ENCODE measurements around the gene ITK. TPM values are rescaled to one million over a fixed set of nuclear protein-coding genes. Genes with fewer than 3 reads are reported as not detected.
"Not testable (repeated sequence)": the region's sequence is repeated elsewhere in the genome, so short reads cannot be mapped to it uniquely, and the experiment has no call there.

ITK gene
- total RNA-seq, 2 experiments from 2014 or later: 152 to 156 TPM

GRCh38 chr5:157193699-157194424 is 13.2 kb downstream of the ITK start:
- POLR2A ChIA-PET: interaction anchor here (0.9 to 6.7 kb wide), 4 partner anchors 10 to 57 kb away, joined by 3 to 60 read pairs (median 4); partner anchors contain the start of gene ITK
- CTCF ChIA-PET: interaction anchor here (1.0 to 1.6 kb wide), 4 partner anchors 10 to 32 kb away, joined by 3 to 4 read pairs (median 3); no protein-coding TSS in a partner anchor

GRCh38 chr5:157196045-157196444 is 15.4 kb downstream of the ITK start:
- ChIA-PET CTCF (interaction anchor here (1.2 to 1.3 kb wide), 2 partner anchors 14 to 23 kb away, joined by 3 read pairs; no protein-coding TSS in a partner anchor), POLR2A (interaction anchor here (0.6 to 1.6 kb wide), 6 partner anchors 9 to 54 kb away, joined by 4 to 8 read pairs (median 5); partner anchors contain the start of genes ITK and MED7)

GRCh38 chr5:157197086-157197485 is 16.4 kb downstream of the ITK start:
- CTCF ChIA-PET: interaction anchor here (0.6 to 1.3 kb wide), 3 partner anchors 10 to 25 kb away, joined by 3 to 4 read pairs (median 3); no protein-coding TSS in a partner anchor
- POLR2A ChIA-PET: interaction anchor here (0.6 to 2.0 kb wide), 6 partner anchors 10 to 69 kb away, joined by 3 to 7 read pairs (median 4); partner anchors contain the start of gene CYFIP2

DNA sequence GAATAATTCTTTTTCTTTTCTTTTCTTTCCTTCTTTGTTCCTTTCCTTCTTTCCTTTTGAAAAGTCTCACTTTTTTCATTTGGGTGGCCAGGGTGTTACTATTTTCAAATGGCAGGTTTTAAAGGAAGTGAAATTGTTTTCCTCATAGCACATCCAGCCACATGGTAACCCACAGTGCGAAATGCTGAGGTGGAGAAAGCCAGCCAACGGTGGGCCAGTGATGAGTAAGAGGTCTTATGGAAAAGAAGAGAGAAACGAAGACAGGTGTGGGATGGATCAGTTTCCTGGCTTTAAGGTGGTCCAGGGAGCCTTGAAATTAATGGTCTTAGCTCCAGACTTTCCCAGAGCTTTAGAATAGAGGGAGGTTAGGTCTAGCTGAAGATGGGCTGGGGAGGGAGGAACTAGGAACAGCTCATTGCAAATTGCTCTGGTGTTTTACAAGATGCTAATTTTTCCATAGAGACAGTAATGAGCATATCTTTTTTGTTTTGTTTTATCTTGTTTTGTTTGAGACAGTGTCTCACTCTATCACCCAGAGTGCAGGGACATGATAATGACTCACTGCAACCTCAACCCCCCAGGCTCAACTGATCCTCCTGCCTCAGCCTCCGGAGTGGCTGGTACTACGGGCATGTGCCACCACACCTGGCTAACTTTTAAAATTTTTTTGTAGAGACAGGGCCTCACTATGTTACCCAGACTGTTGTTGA is 17.8 kb downstream of the ITK start:
- POLR2A ChIA-PET: interaction anchor here (0.6 to 2.0 kb wide), 10 partner anchors 9 to 55 kb away, joined by 3 to 12 read pairs (median 6); partner anchors contain the start of genes ITK and MED7
- CTCF ChIA-PET: interaction anchor here (1.0 to 1.7 kb wide), 3 partner anchors 9 to 19 kb away, joined by 4 to 5 read pairs (median 4); no protein-coding TSS in a partner anchor

DNA sequence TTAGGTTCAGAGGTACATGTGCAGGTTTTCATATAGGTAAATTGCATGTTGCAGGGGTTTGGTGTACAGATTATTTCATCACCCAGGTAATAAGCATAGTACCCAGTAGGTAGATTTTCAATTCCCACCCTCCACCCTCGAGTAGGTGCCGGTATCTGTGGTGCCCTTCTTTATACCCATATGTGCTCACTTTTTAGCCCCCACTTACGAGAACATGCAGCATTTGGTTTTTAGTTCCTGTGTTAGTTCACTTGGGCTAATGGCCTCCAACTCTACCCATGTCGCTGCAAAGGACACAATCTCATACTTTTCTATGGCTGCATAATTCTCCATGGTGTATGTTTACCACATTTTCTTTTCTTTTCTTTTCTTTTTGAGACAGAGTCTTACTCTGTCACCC is 21.2 kb downstream of the ITK start:
- POLR2A ChIA-PET: no interaction called here

DNA sequence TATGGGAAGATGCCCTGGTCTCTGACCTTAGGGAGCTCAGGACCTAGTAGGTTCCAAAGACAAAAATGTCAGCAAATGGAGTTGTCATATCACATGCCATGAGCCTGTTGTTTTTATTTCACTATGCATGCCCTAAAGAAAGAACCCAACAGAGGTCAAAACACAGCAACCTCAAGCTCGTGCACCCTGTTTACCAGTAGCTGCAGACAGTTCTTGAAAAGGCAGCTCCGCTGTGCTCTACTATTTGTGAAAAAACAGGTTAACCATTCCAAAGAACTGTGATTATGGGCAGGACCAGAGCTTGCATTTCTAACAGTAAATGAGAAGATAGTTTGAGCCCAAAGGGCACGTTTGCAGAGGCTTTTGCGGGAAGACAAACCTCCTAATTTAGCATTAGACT is 22.8 kb downstream of the ITK start:
- CTCF ChIA-PET: interaction anchor here (0.6 to 2.8 kb wide), 4 partner anchors 8 to 55 kb away, joined by 3 to 12 read pairs (median 6); no protein-coding TSS in a partner anchor
- POLR2A ChIA-PET: interaction anchor here (0.5 to 3.6 kb wide), 2 partner anchors 13 to 24 kb away, joined by 3 to 15 read pairs; no protein-coding TSS in a partner anchor

More for the DNA sequence above, 21.2 kb downstream of the ITK start:
- CTCF ChIA-PET: no interaction called here

DNA sequence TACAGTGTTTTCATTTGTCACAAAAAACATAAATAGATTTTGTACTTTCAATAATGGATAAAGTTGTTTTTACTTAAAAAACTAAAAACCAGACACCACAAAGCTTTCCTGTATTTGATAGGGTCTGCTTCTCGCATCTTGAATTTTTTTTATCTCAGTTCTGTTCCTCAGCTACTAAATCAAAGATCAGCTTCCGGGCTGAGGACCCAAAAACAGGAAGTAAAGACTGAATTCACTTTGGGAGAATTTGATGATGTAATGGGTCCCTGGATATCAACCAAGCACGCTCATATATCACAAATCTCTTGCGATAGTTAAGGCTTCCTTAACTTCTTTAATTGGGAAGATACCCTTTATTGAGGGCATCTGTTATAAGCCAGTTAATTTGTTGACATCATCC is 24.1 kb downstream of the ITK start:
- CTCF ChIA-PET: interaction anchor here (1.3 to 2.8 kb wide), 2 partner anchors 9 to 15 kb away, joined by 3 to 9 read pairs; no protein-coding TSS in a partner anchor
- POLR2A ChIA-PET: interaction anchor here (3.6 kb wide), 1 partner anchor 15 kb away, joined by 15 read pairs; no protein-coding TSS in a partner anchor

DNA sequence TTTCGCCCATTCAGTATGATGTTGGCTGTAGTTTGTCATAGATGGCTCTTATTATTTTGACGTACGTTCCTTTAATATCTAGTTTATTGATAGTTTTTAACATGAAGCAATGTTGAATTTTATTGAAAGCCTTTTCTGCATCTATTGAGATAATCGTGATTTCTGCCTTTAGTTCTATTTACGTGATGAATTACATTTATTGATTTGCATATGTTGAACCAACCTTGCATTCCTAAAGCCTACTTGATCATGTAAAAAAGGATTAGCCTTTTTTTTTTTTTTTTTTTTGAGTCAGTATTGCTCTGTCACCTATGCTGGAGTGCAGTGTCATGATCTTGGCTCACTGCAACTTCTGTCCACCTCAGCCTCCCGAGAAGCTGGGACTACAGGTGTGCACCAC is 25.1 kb downstream of the ITK start:
- CTCF ChIA-PET: interaction anchor here (1.2 to 2.8 kb wide), 3 partner anchors 8 to 38 kb away, joined by 3 to 9 read pairs (median 3); no protein-coding TSS in a partner anchor
- POLR2A ChIA-PET: interaction anchor here (0.7 to 3.6 kb wide), 4 partner anchors 12 to 26 kb away, joined by 4 to 15 read pairs (median 6); no protein-coding TSS in a partner anchor

GRCh38 chr5:157210652-157211051 is 30.0 kb downstream of the ITK start:
- CTCF ChIA-PET: not testable (repeated sequence)
- POLR2A ChIA-PET: interaction anchor here (1.0 kb wide), 1 partner anchor 11 kb away, joined by 3 read pairs; no protein-coding TSS in a partner anchor

GRCh38 chr5:157212307-157212706 is 31.7 kb downstream of the ITK start:
- POLR2A ChIA-PET: interaction anchor here (0.6 to 2.1 kb wide), 2 partner anchors 12 to 14 kb away, joined by 3 to 4 read pairs; no protein-coding TSS in a partner anchor
- CTCF ChIA-PET: interaction anchor here (0.8 kb wide), 1 partner anchor 15 kb away, joined by 5 read pairs; no protein-coding TSS in a partner anchor

- ChIA-PET POLR2A (no interaction called here), CTCF (interaction anchor here (1.0 kb wide), 1 partner anchor 8 kb away, joined by 3 read pairs; no protein-coding TSS in a partner anchor)
These were observed 33.0 kb downstream of the ITK start for GRCh38 chr5:157213527-157214243.

- ChIA-PET CTCF (interaction anchor here (1.0 kb wide), 1 partner anchor 9 kb away, joined by 3 read pairs; no protein-coding TSS in a partner anchor), POLR2A (no interaction called here)
These were observed 33.8 kb downstream of the ITK start for GRCh38 chr5:157214415-157214814.

DNA sequence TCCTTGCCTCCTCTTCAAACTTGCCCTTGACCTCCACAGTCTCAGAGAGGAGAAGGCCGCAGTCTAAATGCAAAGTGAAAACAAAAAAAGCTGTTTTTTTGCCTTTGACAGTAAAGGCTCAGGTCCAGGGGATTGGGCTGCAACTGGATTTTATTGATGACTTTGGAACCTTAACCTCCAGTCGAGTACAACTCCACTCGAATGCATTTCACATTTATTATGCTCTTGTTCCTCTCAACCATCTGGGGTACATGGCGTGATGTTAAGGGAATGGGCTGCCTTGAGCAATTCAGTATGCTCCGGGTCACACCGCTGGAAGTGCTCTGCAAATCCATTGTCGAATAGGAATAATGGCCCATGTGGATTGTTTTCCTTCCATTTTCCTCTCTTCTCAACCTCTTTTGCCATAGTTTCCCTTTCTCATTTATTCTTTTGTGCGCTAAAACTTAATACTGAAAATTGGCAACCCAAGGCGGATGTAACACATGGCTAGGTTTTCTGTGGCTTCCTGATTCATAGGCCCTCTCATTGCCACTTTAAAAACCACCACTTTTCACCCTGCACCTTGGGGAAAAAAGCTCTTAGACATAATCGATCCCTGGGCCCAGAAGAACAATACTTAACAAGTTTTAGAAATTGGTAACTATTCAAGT is 34.3 kb downstream of the ITK start:
- POLR2A ChIA-PET: interaction anchor here (0.7 to 1.0 kb wide), 2 partner anchors 11 to 36 kb away, joined by 3 to 4 read pairs; no protein-coding TSS in a partner anchor
- CTCF ChIA-PET: interaction anchor here (0.7 to 1.4 kb wide), 2 partner anchors 38 to 39 kb away, joined by 3 read pairs; no protein-coding TSS in a partner anchor

GRCh38 chr5:157215514-157216167 is 35.0 kb downstream of the ITK start:
- ChIA-PET POLR2A (interaction anchor here (0.7 to 1.4 kb wide), 4 partner anchors 11 to 36 kb away, joined by 3 to 8 read pairs (median 4); no protein-coding TSS in a partner anchor), CTCF (interaction anchor here (0.7 to 1.4 kb wide), 2 partner anchors 38 to 39 kb away, joined by 3 read pairs; no protein-coding TSS in a partner anchor)

DNA sequence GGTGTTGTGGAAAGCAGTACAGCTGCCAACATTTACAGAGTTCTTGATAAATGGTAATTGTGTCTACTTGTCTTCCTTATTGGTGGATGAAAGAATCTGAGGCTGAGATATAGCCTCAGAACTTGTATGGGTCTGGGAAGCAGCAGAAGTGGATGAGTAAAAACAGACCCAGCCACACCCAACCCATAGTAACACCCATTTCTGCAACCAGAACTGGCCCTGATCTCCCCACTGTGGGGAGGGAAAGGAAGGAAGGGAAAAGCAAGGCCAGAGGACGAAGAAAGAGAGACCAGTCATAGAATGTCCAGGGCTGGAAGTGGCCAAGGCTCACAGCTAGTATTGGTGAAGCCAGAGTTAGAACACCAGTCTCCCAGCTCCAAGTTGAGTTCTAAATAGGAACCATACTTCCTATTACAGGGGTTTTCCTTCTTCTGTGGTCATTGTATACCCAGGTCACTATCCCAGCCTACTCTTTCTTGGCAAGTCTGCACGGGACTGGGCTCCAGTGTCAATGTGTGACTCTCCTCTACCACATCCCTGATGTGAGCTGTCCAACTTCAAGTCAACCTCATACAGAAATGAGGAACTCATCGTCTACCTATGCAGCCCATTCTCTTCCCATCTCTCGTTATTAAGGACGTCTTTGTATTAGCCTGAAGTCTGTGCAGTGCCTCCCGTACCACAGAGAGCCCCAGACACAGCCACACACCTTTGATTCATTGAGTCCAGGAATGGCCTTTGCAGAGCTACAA is 35.9 kb downstream of the ITK start:
- CTCF ChIA-PET: interaction anchor here (0.8 to 2.6 kb wide), 7 partner anchors 10 to 68 kb away, joined by 3 to 9 read pairs (median 3); no protein-coding TSS in a partner anchor
- POLR2A ChIA-PET: interaction anchor here (0.6 to 1.8 kb wide), 9 partner anchors 10 to 73 kb away, joined by 3 to 8 read pairs (median 4); partner anchors contain the start of gene MED7

All from activated CD8-positive, alpha-beta memory T cell treated with anti-CD3 and anti-CD28 coated beads for 36 hours (primary cell).